Fibroblast of upper back skin (primary cell): ENCODE measurements around the gene INAFM2.

Experiments used
- DNase-seq: peaks from one replicate; pipeline ENCODE4 v3.0.0-alpha.2; 2013

INAFM2 gene

GRCh38 chr15:40330368-40330836 lies 6.9 kb downstream of the INAFM2 start:
- no peak for DNase-seq

- no peak for DNase-seq
These were observed 7.5 kb downstream of the INAFM2 start for GRCh38 chr15:40331026-40331425.

DNA sequence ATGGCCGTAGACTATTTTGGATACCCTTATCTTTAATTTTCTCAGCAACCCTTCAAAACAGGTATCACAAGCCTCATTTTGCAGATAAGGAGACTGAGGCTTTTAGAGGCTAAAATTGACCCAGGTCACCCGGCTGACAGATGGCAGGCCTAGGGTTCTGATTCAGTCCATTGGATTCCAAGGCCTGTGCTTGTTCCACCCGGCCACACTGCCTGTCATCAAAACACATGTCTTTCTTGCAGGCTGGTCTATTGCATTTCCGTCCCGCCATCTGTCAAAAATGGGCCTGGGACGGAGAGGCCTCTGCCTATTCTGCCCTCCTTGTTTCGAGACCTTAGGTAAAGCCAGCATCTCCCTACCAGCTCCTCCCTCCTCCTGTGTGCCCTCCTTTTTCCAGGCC lies 8.1 kb downstream of the INAFM2 start:
- no peak for DNase-seq

DNA sequence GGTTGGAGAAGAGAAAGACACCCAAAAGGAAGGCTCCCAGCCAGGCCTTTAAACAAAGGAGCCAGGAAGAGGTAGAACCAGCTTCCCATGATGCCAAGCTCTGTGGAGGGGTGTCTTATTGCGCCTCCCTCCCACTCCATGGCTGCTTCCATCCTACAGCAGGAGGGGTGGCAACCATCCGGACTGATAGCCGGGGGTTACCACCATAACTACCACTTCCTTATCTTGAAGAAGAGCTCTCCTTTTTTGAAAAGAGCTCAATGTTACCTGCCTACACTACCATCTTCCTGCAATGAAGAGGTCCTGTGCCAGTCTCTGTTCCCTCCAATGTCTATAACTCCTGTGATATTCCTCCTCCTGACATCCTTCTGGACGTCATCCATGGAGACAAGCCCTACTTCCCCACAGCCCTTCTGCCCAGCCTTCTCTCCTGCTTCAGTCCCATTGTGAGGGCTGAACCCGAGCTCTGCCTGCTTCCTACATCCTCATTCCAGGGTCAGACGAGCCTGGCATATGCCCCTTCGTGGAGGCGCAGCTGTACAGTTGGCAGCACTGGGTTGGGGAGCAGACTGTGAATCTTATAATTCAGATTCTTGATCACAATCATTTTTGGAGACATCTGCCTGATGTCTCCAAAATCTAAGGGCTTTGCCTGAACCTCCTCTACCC lies 8.8 kb downstream of the INAFM2 start:
- no peak for DNase-seq

DNA sequence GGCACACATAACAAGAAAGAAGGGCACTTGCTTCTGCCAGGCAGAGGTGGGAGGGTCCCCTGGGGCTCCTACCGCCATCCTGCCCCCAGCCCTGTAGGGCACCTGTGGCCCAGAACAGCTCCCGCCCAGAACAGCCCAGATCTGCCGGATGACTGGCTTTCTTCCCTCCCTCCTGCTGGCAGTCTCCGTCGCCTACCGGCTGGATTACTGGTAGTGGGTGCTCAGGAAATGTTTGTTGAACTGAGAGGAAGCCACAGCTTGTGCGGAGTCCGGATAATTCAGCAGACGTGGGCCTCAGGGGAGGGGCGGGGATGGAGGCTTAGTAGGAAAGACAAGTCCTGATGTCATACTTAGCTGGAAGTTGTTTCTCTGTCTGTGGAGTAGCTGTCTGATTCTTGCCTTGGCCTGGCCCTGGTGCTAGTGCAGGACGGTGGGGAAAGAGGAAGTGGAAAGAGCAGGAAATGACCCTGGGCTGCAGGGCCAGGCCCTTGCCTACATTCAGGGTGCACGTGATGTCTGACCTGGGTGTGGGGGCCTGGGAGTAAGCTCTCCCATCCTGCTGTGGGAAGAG lies 10.5 kb downstream of the INAFM2 start:
- peak; percentile 72 for DNase-seq

DNA sequence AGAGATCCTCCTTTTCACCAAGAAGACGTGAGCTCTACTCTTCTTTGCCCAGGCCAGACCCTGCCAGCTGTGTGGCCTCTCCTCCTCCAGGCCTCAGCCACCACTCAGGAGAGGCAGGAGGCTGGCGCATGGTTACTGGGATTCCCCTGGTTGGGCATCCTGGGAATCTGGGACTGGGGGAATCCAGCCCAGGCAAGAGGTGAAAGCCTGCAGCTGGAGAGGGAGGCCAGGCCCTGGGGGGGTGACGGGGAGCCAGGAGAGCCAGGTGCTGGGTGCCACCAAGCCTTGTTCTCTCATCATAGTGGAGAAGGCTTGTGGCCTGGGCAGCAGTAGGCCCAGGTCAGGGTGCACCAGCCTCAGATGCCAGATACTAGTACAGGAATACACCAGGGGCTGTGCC lies 11.0 kb downstream of the INAFM2 start:
- DNase-seq, result no peak

DNA sequence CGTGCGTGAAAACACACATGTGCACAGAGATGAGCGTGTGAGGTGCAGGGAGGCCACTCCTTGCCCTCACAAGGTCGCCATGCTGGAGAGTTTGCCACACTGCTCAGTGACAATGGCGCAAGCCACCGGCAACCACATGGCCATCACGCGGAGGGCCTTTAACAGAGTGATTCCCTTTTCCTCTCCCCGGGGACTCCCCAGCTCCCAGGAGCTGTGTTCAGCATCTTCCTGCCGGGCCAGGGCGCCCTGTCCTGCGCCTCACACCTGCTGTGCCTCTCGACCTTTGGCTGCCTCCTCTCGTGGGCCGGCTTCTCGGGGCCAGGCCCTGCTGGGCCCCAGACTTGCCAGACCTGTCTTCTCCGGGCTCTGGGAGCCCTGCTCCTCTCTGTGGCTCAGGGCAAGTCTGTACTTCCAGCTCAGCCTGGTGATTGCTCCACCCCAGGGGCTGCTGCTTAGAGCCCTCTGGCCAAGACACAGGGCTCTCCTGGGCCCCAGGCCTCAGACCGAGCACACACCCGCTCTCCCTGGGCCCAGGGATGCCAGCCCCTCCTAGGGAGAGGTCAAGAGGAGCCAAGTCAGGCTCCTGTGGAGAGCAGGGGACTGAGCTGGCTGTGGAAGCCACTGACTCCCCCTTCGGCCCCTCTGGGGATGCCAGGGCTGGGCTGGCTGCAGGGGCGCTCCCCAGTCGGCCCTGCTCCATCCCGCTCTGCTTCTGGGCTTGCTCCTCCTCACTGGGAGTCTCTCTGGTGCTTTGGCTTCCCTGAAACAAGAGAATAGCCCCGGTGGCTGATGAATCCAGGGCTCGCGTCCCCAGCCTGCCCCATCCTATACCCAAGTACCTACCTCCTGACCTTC lies 11.7 kb downstream of the INAFM2 start:
- DNase-seq, result no peak

- no peak for DNase-seq
These were observed 12.6 kb downstream of the INAFM2 start for GRCh38 chr15:40335938-40336743.

- no peak for DNase-seq
These were observed 13.2 kb downstream of the INAFM2 start for GRCh38 chr15:40336744-40337122.

DNA sequence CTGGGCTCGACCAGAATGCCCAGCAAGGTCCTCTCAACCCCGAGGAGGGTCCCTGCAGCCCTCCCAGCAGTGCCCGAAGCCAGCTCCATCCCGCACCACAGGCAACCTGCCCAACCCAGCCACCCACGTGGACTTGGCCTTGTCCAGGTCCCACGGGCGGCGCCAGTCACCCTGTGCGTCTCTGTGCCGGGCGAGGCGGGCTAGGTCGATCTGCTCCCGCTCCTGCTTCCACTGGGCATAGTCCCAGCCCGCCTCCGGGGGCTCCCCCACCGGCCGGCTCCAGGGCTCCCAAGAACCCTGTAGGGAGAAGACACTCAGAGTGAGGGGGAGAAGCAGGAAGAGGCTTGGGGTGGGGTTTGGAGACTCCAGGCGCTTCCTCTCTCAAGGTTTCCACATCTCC lies 14.1 kb downstream of the INAFM2 start:
- DNase-seq, result no peak

- peak; percentile 71 for DNase-seq
These were observed 14.7 kb downstream of the INAFM2 start for GRCh38 chr15:40338041-40338657.

DNA sequence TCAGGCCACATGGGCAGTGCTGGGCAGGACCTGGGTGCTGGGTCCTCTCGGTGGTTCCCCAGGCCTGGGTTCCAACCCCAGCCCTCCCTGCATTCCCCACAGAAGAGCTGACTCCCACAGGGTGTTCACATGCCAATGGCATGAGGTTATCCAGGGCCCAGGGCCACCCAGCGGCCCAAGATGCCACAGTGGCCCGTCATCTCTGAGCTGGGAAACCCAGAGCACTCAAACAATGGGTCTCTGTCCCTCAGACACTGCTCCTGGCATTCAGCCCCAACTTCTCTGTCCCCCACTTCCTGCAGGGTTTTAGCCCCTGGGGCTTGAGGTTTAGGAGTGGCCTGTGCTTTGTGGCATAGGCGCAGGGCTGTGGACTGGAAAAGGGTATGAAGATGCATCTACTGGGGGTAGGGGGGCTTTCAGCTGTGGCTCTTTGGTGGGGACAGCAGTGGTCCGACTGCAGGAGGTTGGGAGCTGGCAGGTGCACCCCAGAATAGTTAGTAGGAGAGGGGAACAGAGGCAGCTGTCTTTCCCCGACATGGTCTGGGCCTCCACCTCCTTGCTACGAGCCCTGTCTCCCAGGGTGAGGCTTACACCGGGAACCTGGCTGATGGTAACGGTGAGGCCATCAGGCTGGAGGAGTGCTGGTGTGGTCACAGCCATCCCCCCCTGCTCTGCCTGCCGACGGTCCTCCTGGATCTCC lies 15.6 kb downstream of the INAFM2 start:
- peak; percentile 79 for DNase-seq

GRCh38 chr15:40339621-40339945 lies 16.1 kb downstream of the INAFM2 start:
- DNase-seq, result no peak

- peak; percentile 83 for DNase-seq
These were observed 16.7 kb downstream of the INAFM2 start for GRCh38 chr15:40340038-40340739.

GRCh38 chr15:40340740-40341400 lies 17.4 kb downstream of the INAFM2 start, which contains the start of gene CCDC9B:
TSS of gene CCDC9B (minus strand) at chr15:40340939. CDS start at chr15:40340819, 120 bp downstream.
- peak; percentile 82 for DNase-seq

DNA sequence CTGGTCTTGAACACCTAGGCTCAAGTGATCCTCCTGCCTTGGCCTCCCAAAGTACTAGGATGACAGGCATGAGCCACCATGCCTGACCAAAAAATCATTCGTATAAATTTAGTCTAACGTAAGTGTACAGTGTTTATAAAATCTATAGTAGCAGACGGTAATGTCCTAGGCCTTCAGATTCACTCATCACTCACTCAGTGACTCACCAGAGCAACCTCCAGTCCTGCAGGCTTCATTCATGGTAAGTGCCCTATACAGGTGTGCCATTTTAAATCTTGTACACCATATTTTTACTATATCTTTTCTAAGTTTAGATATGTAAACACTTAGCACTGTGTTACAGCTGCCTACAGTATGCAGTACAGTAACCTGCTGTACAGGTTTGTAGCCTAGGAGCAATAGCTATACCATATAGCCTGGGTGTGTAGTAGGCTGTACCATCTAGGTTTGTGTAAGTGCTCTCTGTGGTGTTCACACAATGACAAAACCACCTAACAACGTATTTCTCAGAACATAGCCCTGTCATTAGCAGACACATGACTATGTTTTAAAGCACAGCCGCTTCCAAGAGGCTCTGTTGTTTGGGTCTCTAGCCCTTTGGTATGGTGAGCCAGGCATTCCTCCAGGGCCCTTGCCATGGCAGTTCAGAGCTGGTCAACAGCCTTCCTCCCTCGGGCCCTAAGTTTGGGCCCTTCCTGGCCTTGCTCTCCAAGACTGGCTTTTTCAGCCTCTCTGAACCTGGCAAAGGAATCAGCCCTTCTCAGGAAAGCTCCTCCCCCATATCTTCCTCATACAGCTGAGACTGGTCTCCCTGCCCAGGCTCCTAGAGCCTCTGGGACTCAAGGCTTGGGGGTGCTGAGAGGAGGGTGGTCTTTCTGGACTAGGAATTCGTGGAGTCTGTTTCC lies 19.2 kb downstream of the INAFM2 start:
- no peak for DNase-seq

DNA sequence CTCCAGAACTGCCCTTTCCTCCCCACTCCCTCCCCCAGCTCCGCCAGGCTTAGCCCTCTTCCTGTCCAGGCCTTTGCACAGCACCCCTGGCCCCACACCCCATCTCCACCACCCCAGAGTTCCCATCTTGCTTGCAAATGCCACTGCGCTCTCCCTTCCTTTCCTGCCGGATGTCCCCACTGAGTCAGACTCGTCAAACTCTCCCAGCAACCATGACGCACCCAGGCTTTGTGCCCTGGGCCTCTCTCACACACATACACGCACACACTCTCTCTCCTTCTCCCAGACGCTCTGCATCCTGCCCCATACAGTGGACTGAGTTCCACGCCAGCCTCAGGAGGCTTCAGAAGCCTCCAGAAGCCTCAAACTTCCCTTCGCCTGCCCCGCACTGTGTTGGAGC lies 20.0 kb downstream of the INAFM2 start:
- peak; percentile 88 for DNase-seq

GRCh38 chr15:40344217-40344616 lies 20.7 kb downstream of the INAFM2 start:
- DNase-seq, result peak; percentile 40

DNA sequence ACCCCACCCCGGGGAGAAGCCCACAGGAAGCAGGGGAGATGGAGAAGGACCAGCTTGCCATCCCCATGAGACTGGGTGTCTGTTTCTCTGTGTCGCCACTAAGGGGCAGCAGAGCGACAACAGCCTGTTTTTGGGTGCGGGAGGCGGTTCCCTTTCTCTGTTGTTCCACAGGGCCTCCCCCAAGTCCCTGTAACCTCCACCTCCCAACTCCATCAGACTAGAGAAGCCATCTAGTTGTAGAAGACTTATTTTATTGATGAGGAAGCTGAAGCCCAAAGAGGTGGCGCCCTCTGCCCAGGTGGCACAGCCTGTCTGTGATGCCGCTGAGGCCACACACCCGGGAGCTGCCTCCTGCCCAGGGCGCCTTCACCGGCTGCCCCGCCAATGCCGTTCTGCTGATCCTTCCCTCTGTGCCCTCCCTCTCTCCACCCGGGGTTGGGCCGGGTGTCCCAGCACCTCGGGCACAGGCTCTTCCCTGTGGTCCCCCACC lies 21.2 kb downstream of the INAFM2 start:
- DNase-seq, result peak; percentile 63
